SK-N-SH (cell line): ENCODE data around the gene CADM2. TPM values are rescaled to one million over a fixed set of nuclear protein-coding genes. Genes with fewer than 3 reads are reported as not detected.

Experiments used
- CTCF ChIA-PET: fragments of 300-600, 350-600 bp; formaldehyde crosslinking; extraction: SDS; loops from one replicate; lab custom pipeline; 2021; lab: Yijun Ruan, JAX
- POLR2A ChIA-PET: fragments of 350-600 bp; sonication (Branson Sonifier 250); formaldehyde crosslinking; extraction: SDS; loops from one replicate; lab custom pipeline; 2020; ENCODE audit warnings: antibody characterized with exemption, inconsistent platforms; lab: Yijun Ruan, JAX
- DNase-seq: peaks from one replicate; pipeline ENCODE4 v3.0.0; 2012
- H2AFZ ChIP-seq: fragments of 200-600 bp; sonication (generic); 2 replicates; pipeline ENCODE4 v1.8.1; 2016; ENCODE audit warnings: antibody characterized with exemption, mild to moderate bottlenecking, low read depth
- H3F3A ChIP-seq: fragments of 200-600 bp; sonication (generic); replicated peaks from 2 replicates; pipeline ENCODE3; 2016; ENCODE audit warnings: antibody characterized with exemption, mild to moderate bottlenecking; ENCODE audit not compliant: insufficient read depth
- H3K27ac ChIP-seq, 2 experiments: fragments of 200-500 bp in 1 of 2; fragments of 200-600 bp in 1 of 2; sonication (Bioruptor generic) in 1 of 2; sonication (generic), shearing (Covaris generic) in 1 of 2; 2 replicates each; pipeline versions ENCODE4 v1.5.1 to v1.6.1; 2014 to 2016; ENCODE audit warnings: low read depth in 2 of 2, inconsistent platforms in 1 of 2, low read length in 1 of 2, mild to moderate bottlenecking in 1 of 2, mixed read lengths in 1 of 2
- H3K27me3 ChIP-seq: fragments of 200-600 bp; sonication (generic), shearing (Covaris generic); 2 replicates; pipeline ENCODE4 v1.6.1; 2016; ENCODE audit warnings: mixed run types; ENCODE audit not compliant: insufficient read depth
- H3K36me3 ChIP-seq, 2 experiments: fragments of 200-500 bp in 1 of 2; fragments of 200-600 bp in 1 of 2; sonication (Bioruptor generic) in 1 of 2; sonication (generic) in 1 of 2; replicated peaks in 1 of 2; 2 replicates each; pipeline versions ENCODE3 to v1.5.1; 2014 to 2016; ENCODE audit warnings: low read length in 1 of 2, mild to moderate bottlenecking in 1 of 2; ENCODE audit not compliant: insufficient read depth in 2 of 2, control insufficient read depth in 1 of 2
- H3K4me1 ChIP-seq, 2 experiments: fragments of 200-500 bp in 1 of 2; fragments of 200-600 bp in 1 of 2; sonication (Bioruptor generic) in 1 of 2; sonication (generic), shearing (Covaris generic) in 1 of 2; 2 replicates each; pipeline versions ENCODE4 v1.5.1 to v1.6.1; 2014 to 2016; ENCODE audit warnings: low read depth in 1 of 2, low read length in 1 of 2, mixed run types in 1 of 2; ENCODE audit not compliant: insufficient read depth in 2 of 2, control insufficient read depth in 1 of 2
- H3K4me2 ChIP-seq: fragments of 200-600 bp; sonication (generic), shearing (Covaris generic); 2 replicates; pipeline ENCODE4 v1.6.1; 2017; ENCODE audit warnings: mixed run types
- H3K4me3 ChIP-seq, 2 experiments: fragments of 200-500 bp in 1 of 2; fragments of 200-600 bp in 1 of 2; sonication (Bioruptor generic) in 1 of 2; sonication (generic), shearing (Covaris generic) in 1 of 2; 2 replicates each; pipeline versions ENCODE4 v1.5.1 to v1.8.1; 2014 to 2016; ENCODE audit warnings: low read depth in 2 of 2, inconsistent platforms in 1 of 2, low read length in 1 of 2, mild to moderate bottlenecking in 1 of 2, mixed read lengths in 1 of 2, moderate library complexity in 1 of 2
- H3K79me2 ChIP-seq: fragments of 200-600 bp; sonication (generic); 2 replicates; pipeline ENCODE4 v1.8.1; 2017; ENCODE audit warnings: mild to moderate bottlenecking; ENCODE audit not compliant: insufficient read depth
- H3K9ac ChIP-seq: fragments of 200-600 bp; sonication (generic); 2 replicates; pipeline ENCODE4 v1.6.1; 2017; ENCODE audit warnings: mixed run types
- H3K9me2 ChIP-seq: fragments of 200-600 bp; sonication (generic); 2 replicates; pipeline ENCODE4 v1.6.1; 2017; ENCODE audit warnings: mixed run types
- H3K9me3 ChIP-seq: fragments of 200-600 bp; sonication (generic); 2 replicates; pipeline ENCODE4 v1.6.1; 2017; ENCODE audit warnings: mixed run types, mild to moderate bottlenecking, moderate library complexity
- H4K20me1 ChIP-seq: fragments of 200-600 bp; sonication (generic); 2 replicates; pipeline ENCODE4 v1.6.1; 2017; ENCODE audit warnings: mild to moderate bottlenecking, mixed run types; ENCODE audit not compliant: insufficient read depth
- CHD2 ChIP-seq: fragments of 150-350 bp; IDR thresholded peaks from 2 replicates; pipeline ENCODE4 v1.6.1; 2018; ENCODE audit warnings: low read length; ENCODE audit not compliant: partially characterized antibody
- EZH2phosphoT487 ChIP-seq: fragments of 200-600 bp; sonication (generic); IDR thresholded peaks from 2 replicates; pipeline ENCODE4 v1.6.1; 2017; ENCODE audit warnings: low read depth, mixed run types, mild to moderate bottlenecking, antibody characterized with exemption, moderate library complexity, borderline replicate concordance
- FOXM1 ChIP-seq: IDR thresholded peaks from 2 replicates; pipeline ENCODE4 v1.4.0; 2012; ENCODE audit warnings: low read depth, mild to moderate bottlenecking
- GABPA ChIP-seq: IDR thresholded peaks from 2 replicates; pipeline ENCODE4 v1.4.0; 2012; ENCODE audit warnings: low read depth, mild to moderate bottlenecking
- MXI1 ChIP-seq: IDR thresholded peaks from 2 replicates; pipeline ENCODE4 v1.6.1; 2012; ENCODE audit warnings: mild to moderate bottlenecking, low read depth, low read length, improper control_type of control experiment
- RAD21 ChIP-seq: IDR thresholded peaks from 2 replicates; pipeline ENCODE4 v1.6.1; 2012; ENCODE audit warnings: mild to moderate bottlenecking, low read length
- RFX5 ChIP-seq: IDR thresholded peaks from 2 replicates; pipeline ENCODE4 v1.6.1; 2012; ENCODE audit warnings: mild to moderate bottlenecking, improper control_type of control experiment, low read length
- TAF1 ChIP-seq: IDR thresholded peaks from 2 replicates; pipeline ENCODE4 v1.6.1; 2012; ENCODE audit warnings: low read depth, mild to moderate bottlenecking, low read length, moderate library complexity, borderline replicate concordance
- TEAD4 ChIP-seq: IDR thresholded peaks from 2 replicates; pipeline ENCODE4 v1.4.0; 2012; ENCODE audit warnings: mild to moderate bottlenecking, borderline replicate concordance; ENCODE audit not compliant: insufficient read depth
- YY1 ChIP-seq: IDR thresholded peaks from 2 replicates; pipeline ENCODE4 v1.4.0; 2012; ENCODE audit warnings: low read depth, mild to moderate bottlenecking
- WGBS: methylation state at CpG from one replicate; pipeline ENCODE4 v1.1.6; 2017; ENCODE audit warnings: low lambda C conversion rate; 5-methylcytosine and 5-hydroxymethylcytosine counted together
- polyA plus RNA-seq, 3 experiments: library from polyadenylated mRNA; depleted of rRNA; stranded (reverse); fragments of >200 nt; gene quantifications; 2 replicates each; pipeline ENCODE4 v1.2.3, GENCODE V29; 2012
- TF ChIP-seq, protein P1 (sequence below): IDR thresholded peaks from 2 replicates; pipeline ENCODE4 v1.4.0; 2012; ENCODE audit warnings: low read depth, borderline replicate concordance
- TF ChIP-seq, protein P2 (sequence below): fragments of 150-350 bp; IDR thresholded peaks from 2 replicates; pipeline ENCODE4 v1.6.1; 2017; ENCODE audit warnings: antibody characterized with exemption, low read length, low read depth, borderline replicate concordance

Gene CADM2
- polyA plus RNA-seq, 1 of the 3 experiments (the other 2 are of a cell fraction), result 0.46 TPM

DNA sequence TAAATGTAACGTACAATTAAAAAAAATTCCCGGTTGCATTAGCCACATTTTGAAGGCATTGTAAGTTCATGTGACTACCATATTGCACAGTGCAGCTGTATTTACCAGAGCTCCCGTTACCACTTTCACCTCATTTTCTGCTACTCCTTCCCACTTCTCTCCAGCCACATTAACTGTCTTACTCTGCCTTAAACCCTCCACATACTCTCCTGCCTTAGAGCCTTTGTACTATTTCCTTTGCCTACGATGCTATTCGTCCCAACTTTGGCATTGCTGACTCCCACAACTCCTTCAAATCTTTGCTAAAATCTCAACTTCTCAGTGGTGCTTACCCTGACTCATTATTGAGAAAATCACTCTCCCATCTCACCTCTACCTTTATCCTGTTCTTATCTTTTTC is 115.2 kb downstream of the CADM2 start:
- H3K27ac ChIP-seq, result no peak overlapping the region
- H3F3A ChIP-seq, result no peaks in the 10 kb centered on the region
- ChIA-PET POLR2A (no interaction called here), CTCF (no interaction called here)
- H3K27me3 ChIP-seq, result no peaks in the 10 kb centered on the region
- no peak overlapping the region for H2AFZ ChIP-seq
- no peak for TF ChIP-seq TEAD4
- TF ChIP-seq, protein P1, sequence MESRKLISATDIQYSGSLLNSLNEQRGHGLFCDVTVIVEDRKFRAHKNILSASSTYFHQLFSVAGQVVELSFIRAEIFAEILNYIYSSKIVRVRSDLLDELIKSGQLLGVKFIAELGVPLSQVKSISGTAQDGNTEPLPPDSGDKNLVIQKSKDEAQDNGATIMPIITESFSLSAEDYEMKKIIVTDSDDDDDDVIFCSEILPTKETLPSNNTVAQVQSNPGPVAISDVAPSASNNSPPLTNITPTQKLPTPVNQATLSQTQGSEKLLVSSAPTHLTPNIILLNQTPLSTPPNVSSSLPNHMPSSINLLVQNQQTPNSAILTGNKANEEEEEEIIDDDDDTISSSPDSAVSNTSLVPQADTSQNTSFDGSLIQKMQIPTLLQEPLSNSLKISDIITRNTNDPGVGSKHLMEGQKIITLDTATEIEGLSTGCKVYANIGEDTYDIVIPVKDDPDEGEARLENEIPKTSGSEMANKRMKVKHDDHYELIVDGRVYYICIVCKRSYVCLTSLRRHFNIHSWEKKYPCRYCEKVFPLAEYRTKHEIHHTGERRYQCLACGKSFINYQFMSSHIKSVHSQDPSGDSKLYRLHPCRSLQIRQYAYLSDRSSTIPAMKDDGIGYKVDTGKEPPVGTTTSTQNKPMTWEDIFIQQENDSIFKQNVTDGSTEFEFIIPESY, result no peak
- TF ChIP-seq, protein P2, sequence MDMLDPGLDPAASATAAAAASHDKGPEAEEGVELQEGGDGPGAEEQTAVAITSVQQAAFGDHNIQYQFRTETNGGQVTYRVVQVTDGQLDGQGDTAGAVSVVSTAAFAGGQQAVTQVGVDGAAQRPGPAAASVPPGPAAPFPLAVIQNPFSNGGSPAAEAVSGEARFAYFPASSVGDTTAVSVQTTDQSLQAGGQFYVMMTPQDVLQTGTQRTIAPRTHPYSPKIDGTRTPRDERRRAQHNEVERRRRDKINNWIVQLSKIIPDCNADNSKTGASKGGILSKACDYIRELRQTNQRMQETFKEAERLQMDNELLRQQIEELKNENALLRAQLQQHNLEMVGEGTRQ, result no peak
- no peak for TF ChIP-seq GABPA
- TF ChIP-seq RFX5, result no peak
- no peak for TF ChIP-seq MXI1
- no peak for TF ChIP-seq CHD2
- no peak for TF ChIP-seq EZH2phosphoT487
- no peaks in the 10 kb centered on the region for H3K9me2 ChIP-seq
- H3K4me1 ChIP-seq, result no peaks in the 10 kb centered on the region; a peak in 1 of 4 replicates
- H3K9ac ChIP-seq, result no peak overlapping the region
- no peaks in the 10 kb centered on the region for H3K79me2 ChIP-seq
- H4K20me1 ChIP-seq, result no peaks in the 10 kb centered on the region
- no peak for DNase-seq
- 30% methylated on average over 5 of the region's 5 CpGs for WGBS
- H3K4me3 ChIP-seq, result no peak overlapping the region
- H3K9me3 ChIP-seq, result no peaks in the 10 kb centered on the region
- no peak overlapping the region for H3K4me2 ChIP-seq
- H3K36me3 ChIP-seq, result no peaks in the 10 kb centered on the region

DNA sequence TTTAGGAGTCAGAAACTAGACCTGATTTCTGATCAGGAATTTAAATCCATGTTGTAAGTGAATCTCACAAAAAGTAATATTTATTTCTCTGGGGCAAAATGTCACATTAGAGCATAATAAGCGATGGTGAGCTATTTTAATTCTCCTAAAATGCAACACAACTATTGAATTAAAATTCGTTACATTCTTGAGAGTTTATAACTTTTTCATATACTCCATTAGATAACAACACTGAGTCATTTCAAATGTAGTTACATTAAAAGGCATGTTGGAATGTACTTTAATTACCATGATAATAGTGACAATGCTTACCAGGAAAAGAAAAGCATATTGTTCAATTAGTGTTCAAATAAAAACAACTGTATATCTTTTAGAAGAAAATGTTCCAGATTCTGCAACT is 116.9 kb downstream of the CADM2 start:
- WGBS, result 15% methylated on average over 2 of the region's 2 CpGs

More for the DNA sequence above, 116.9 kb downstream of the CADM2 start:
- Histone ChIP-seq H2AFZ (no peak overlapping the region), H3K9me3 (no peaks in the 10 kb centered on the region), H3K4me1 (no peaks in the 10 kb centered on the region; a peak in 1 of 4 replicates), H3K9me2 (no peaks in the 10 kb centered on the region), H4K20me1 (no peaks in the 10 kb centered on the region), H3K4me2 (no peak overlapping the region)
- POLR2A ChIA-PET, result no interaction called here
- DNase-seq, result no peak
- TF ChIP-seq TAF1, result no peak
- TF ChIP-seq RAD21, result no peak
- TF ChIP-seq YY1, result no peak
- TF ChIP-seq FOXM1, result no peak
- TF ChIP-seq, all 33 proteins: peak for 0
- Histone ChIP-seq H3K79me2 (no peaks in the 10 kb centered on the region), H3F3A (no peaks in the 10 kb centered on the region), H3K9ac (no peak overlapping the region), H3K4me3 (no peak overlapping the region), H3K27me3 (no peaks in the 10 kb centered on the region), H3K27ac (no peak overlapping the region), H3K36me3 (no peaks in the 10 kb centered on the region)
- CTCF ChIA-PET, result no interaction called here
